B cell (primary cell): ENCODE measurements around the gene SP7. TPM values are rescaled to one million over a fixed set of nuclear protein-coding genes. Genes with fewer than 3 reads are reported as not detected.

Source experiments
- ATAC-seq: fragments of 200-7000 bp; cut with Tn5 transposase; one replicate; pipeline ENCODE4 v1.10.0; 2021; ENCODE audit warnings: low read depth, mild to moderate bottlenecking, moderate number of reproducible peaks, moderate library complexity
- CTCF ChIA-PET: fragments of 350-600 bp; sonication (Branson Sonifier 250); formaldehyde crosslinking; loops from one replicate; lab custom pipeline; 2021; ENCODE audit warnings: antibody characterized with exemption, inconsistent platforms; lab: Charles Lee
- POLR2A ChIA-PET: fragments of 350-600 bp; sonication (Branson Sonifier 250); formaldehyde crosslinking; loops from one replicate; lab custom pipeline; 2021; ENCODE audit warnings: antibody characterized with exemption; lab: Charles Lee
- DNase-seq: peaks from one replicate; pipeline ENCODE4 v3.0.0; 2013
- H2AFZ ChIP-seq: 2 replicates; pipeline ENCODE4 v1.6.1; 2012; ENCODE audit warnings: mild to moderate bottlenecking, low read depth, low read length; ENCODE audit not compliant: insufficient read depth, poor library complexity, severe bottlenecking
- H3K27ac ChIP-seq, 2 donors: 1 replicate in 1 of 2; 2 replicates in 1 of 2; pipeline ENCODE4 v1.5.1; 2012 to 2013; ENCODE audit warnings: low read length in 2 of 2, mild to moderate bottlenecking in 2 of 2, moderate library complexity in 1 of 2
- H3K27me3 ChIP-seq, 4 experiments: fragments of 200-600 bp in 1 of 4; sonication (generic) in 1 of 4; replicated peaks in 1 of 4; 1 replicate in 2 of 4; 2 replicates in 2 of 4; pipeline versions ENCODE4 v1.6.1 to v1.7.0; 2013 to 2016; ENCODE audit warnings: low read length in 3 of 4, mild to moderate bottlenecking in 2 of 4, mixed read lengths in 1 of 4, moderate library complexity in 1 of 4; ENCODE audit not compliant: insufficient read depth in 4 of 4, control insufficient read depth in 3 of 4; ENCODE audit errors: control extremely low read depth in 1 of 4
- H3K36me3 ChIP-seq, 2 experiments: replicated peaks in 1 of 2; 1 replicate in 1 of 2; 2 replicates in 1 of 2; pipeline versions ENCODE4 v1.6.1 to v1.7.1; 2013; ENCODE audit warnings: low read length in 1 of 2; ENCODE audit not compliant: insufficient read depth in 2 of 2, control insufficient read depth in 1 of 2; ENCODE audit errors: control extremely low read depth in 1 of 2, extremely low read depth in 1 of 2
- H3K4me1 ChIP-seq, 2 donors: fragments of 200-600 bp in 1 of 2; sonication (generic) in 1 of 2; 1 replicate in 1 of 2; 2 replicates in 1 of 2; pipeline versions ENCODE4 v1.5.1 to v1.6.1; 2013 to 2017; ENCODE audit warnings: low read length in 2 of 2; ENCODE audit not compliant: control insufficient read depth in 2 of 2, insufficient read depth in 2 of 2
- H3K4me2 ChIP-seq: replicated peaks from 2 replicates; pipeline ENCODE3; 2012; ENCODE audit warnings: mild to moderate bottlenecking, low read depth, low read length; ENCODE audit not compliant: poor library complexity, severe bottlenecking
- H3K4me3 ChIP-seq, 5 experiments: fragments of 200-600 bp in 1 of 5; sonication (generic) in 1 of 5; 1 replicate in 3 of 5; 2 replicates in 2 of 5; pipeline versions ENCODE4 v1.5.1 to v1.7.0; 2011 to 2016; ENCODE audit warnings: low read length in 4 of 5, mild to moderate bottlenecking in 4 of 5, low read depth in 2 of 5, control low read depth in 1 of 5, moderate library complexity in 1 of 5; ENCODE audit not compliant: insufficient read depth in 1 of 5; ENCODE audit errors: control extremely low read depth in 1 of 5, extremely low read depth in 1 of 5
- H3K79me2 ChIP-seq: fragments of 200-600 bp; sonication (generic); one replicate; pipeline ENCODE4 v1.6.0; 2016; ENCODE audit warnings: low read length; ENCODE audit not compliant: control insufficient read depth, insufficient read depth
- H3K9ac ChIP-seq: fragments of 200-600 bp; sonication (generic); 2 replicates; pipeline ENCODE4 v1.6.1; 2017; ENCODE audit warnings: mild to moderate bottlenecking, low read length, moderate library complexity
- H3K9me3 ChIP-seq, 3 donors: one replicate each; pipeline versions ENCODE4 v1.6.1 to v1.7.1; 2013; ENCODE audit warnings: low read length in 2 of 3; ENCODE audit not compliant: control insufficient read depth in 2 of 3, insufficient read depth in 1 of 3; ENCODE audit errors: control extremely low read depth in 1 of 3
- H4K20me1 ChIP-seq: 2 replicates; pipeline ENCODE4 v1.6.0; 2012; ENCODE audit warnings: mild to moderate bottlenecking, low read length; ENCODE audit not compliant: insufficient read depth, control insufficient read depth, poor library complexity, severe bottlenecking
- H3K27ac Mint-ChIP-seq: one replicate; pipeline ENCODE4 v1.8.0; 2021; ENCODE audit warnings: mixed read lengths
- H3K27me3 Mint-ChIP-seq: one replicate; pipeline ENCODE4 v1.8.0; 2021; ENCODE audit warnings: mixed read lengths
- H3K4me1 Mint-ChIP-seq: one replicate; pipeline ENCODE4 v1.8.0; 2021; ENCODE audit warnings: mixed read lengths
- H3K4me3 Mint-ChIP-seq: one replicate; pipeline ENCODE4 v1.8.0; 2021; ENCODE audit warnings: mixed read lengths
- H3K9me3 Mint-ChIP-seq: one replicate; pipeline ENCODE4 v1.8.0; 2022; ENCODE audit warnings: mixed read lengths; ENCODE audit not compliant: insufficient read depth
- EZH2 ChIP-seq: IDR thresholded peaks from 2 replicates; pipeline ENCODE4 v1.6.1; 2012; ENCODE audit warnings: borderline replicate concordance, low read depth, mild to moderate bottlenecking, moderate library complexity, low read length; ENCODE audit not compliant: insufficient read depth, poor library complexity, severe bottlenecking
- WGBS: methylation state at CpG from one replicate; pipeline ENCODE4 v1.1.5; 2013; ENCODE audit warnings: missing lambda C conversion rate; ENCODE audit not compliant: insufficient coverage; 5-methylcytosine and 5-hydroxymethylcytosine counted together
- intact Hi-C: fragments of 100-400 bp; cut with micrococcal nuclease; formaldehyde crosslinking; loops from one replicate; pipeline ENCODE4 v1.10.0; 2022
- polyA plus RNA-seq: library from polyadenylated mRNA; depleted of rRNA; stranded (reverse); fragments of >200 nt; gene quantifications from 2 replicates; pipeline ENCODE4 v1.2.3, GENCODE V29; 2012
- total RNA-seq, 2 donors: library from RNA; stranded (reverse); fragments of 120-200 nt in 1 of 2; gene quantifications; 1 replicate in 1 of 2; 2 replicates in 1 of 2; pipeline versions ENCODE4 v1.2.3 to v1.2.4, GENCODE V29; 2013 to 2022
- TF ChIP-seq, protein P1 (sequence below): fragments of 200-600 bp; IDR thresholded peaks from one replicate; pipeline ENCODE4 v1.8.0; 2022; ENCODE audit warnings: antibody characterized with exemption, mild to moderate bottlenecking

SP7 gene
- total and polyA plus RNA-seq, 2 donors (not counting 1 experiment from before 2014, with no cell fraction given) = 0.34 TPM; not detected in 1

GRCh38 chr12:53346491-53346890 lies 10.3 kb upstream of the SP7 start:
- no peak overlapping the region for H3K4me3 ChIP-seq
- Mint-ChIP-seq H3K4me3 (peak overlapping the region; percentile 19), H3K27ac (no peak overlapping the region), H3K9me3 (no peaks in the 10 kb centered on the region), H3K27me3 (no peaks in the 10 kb centered on the region), H3K4me1 (peaks cover 14% of the 10 kb centered on the region)
- intact Hi-C loops = no loop called here
- no CpG with 5 or more reads among the region's 1 CpG for WGBS
- no peaks in the 10 kb centered on the region for H4K20me1 ChIP-seq
- ChIA-PET POLR2A (interaction anchor here (0.6 kb wide), 1 partner anchor 94 kb away, joined by 3 read pairs; no protein-coding TSS in a partner anchor), CTCF (interaction anchor here (1.0 to 14.3 kb wide), 7 partner anchors 13 to 162 kb away, joined by 3 to 384 read pairs (median 4); partner anchors contain the start of genes AAAS, AMHR2 and ESPL1)
- DNase-seq (no peak), ATAC-seq (no peak)
- no peak overlapping the region for H3K4me2 ChIP-seq
- H3K27me3 ChIP-seq = no peaks in the 10 kb centered on the region
- no peaks in the 10 kb centered on the region for H3K36me3 ChIP-seq
- H3K4me1 ChIP-seq = peaks cover 6 to 13% of the 10 kb centered on the region in 2 donors
- no peak overlapping the region for H3K9ac ChIP-seq
- no peaks in the 10 kb centered on the region for H3K79me2 ChIP-seq
- H3K9me3 ChIP-seq = no peaks in the 10 kb centered on the region
- no peak overlapping the region for H2AFZ ChIP-seq
- TF ChIP-seq EZH2 = no peak
- TF ChIP-seq, protein P1, sequence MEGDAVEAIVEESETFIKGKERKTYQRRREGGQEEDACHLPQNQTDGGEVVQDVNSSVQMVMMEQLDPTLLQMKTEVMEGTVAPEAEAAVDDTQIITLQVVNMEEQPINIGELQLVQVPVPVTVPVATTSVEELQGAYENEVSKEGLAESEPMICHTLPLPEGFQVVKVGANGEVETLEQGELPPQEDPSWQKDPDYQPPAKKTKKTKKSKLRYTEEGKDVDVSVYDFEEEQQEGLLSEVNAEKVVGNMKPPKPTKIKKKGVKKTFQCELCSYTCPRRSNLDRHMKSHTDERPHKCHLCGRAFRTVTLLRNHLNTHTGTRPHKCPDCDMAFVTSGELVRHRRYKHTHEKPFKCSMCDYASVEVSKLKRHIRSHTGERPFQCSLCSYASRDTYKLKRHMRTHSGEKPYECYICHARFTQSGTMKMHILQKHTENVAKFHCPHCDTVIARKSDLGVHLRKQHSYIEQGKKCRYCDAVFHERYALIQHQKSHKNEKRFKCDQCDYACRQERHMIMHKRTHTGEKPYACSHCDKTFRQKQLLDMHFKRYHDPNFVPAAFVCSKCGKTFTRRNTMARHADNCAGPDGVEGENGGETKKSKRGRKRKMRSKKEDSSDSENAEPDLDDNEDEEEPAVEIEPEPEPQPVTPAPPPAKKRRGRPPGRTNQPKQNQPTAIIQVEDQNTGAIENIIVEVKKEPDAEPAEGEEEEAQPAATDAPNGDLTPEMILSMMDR = no peak
- H3K27ac ChIP-seq = no peak overlapping the region

GRCh38 chr12:53345486-53346188 lies 9.5 kb upstream of the SP7 start:
- H3K4me3 Mint-ChIP-seq = peak overlapping the region; percentile 100
- Histone ChIP-seq H3K79me2 (no peaks in the 10 kb centered on the region), H3K9ac (peak overlapping the region; percentile 83), H2AFZ (peak overlapping the region; percentile 98), H3K36me3 (no peaks in the 10 kb centered on the region), H3K27me3 (no peaks in the 10 kb centered on the region), H3K4me3 (peak overlapping the region in 2 of 5 experiments; percentile 64 to 71), H4K20me1 (no peaks in the 10 kb centered on the region), H3K4me1 (peaks cover 6 to 13% of the 10 kb centered on the region in 2 donors), H3K27ac (no peak overlapping the region), H3K9me3 (no peaks in the 10 kb centered on the region), H3K4me2 (peak overlapping the region; percentile 99)
- H3K27ac Mint-ChIP-seq = peak overlapping the region; percentile 85
- no peak for TF ChIP-seq EZH2
- TF ChIP-seq, protein P1 = peak; percentile 12
- H3K27me3 Mint-ChIP-seq = peaks cover under 1% of the 10 kb centered on the region
- POLR2A ChIA-PET = interaction anchor here (1.5 to 2.6 kb wide), 2 partner anchors 20 to 24 kb away, joined by 12 to 21 read pairs; partner anchors contain the start of gene AAAS
- DNase-seq = no peak
- WGBS = 50% methylated on average over 1 of the region's 10 CpGs
- CTCF ChIA-PET = interaction anchor here (0.6 to 14.3 kb wide), 43 partner anchors 8 to 280 kb away, joined by 3 to 384 read pairs (median 6); partner anchors contain the start of genes AAAS, AMHR2, ESPL1 and PFDN5
- peaks cover 14% of the 10 kb centered on the region for H3K4me1 Mint-ChIP-seq
- H3K9me3 Mint-ChIP-seq = no peaks in the 10 kb centered on the region
- ATAC-seq = no peak
- intact Hi-C loops = loop anchor here (1.0 kb wide), 2 partner anchors 21 to 132 kb away; no protein-coding TSS in a partner anchor
